ENCODE data around the gene PRKCE.
A peak's percentile ranks its signal among the peaks of the same experiment; 100 is the strongest.

The PRKCE gene

GRCh38 chr2:46170611-46171350, 519.3 kb downstream of the PRKCE start:
- Histone ChIP-seq H3K4ac (ENCODE audit: low read depth, low read length) (no peak overlapping the region), H3K79me2 (ENCODE audit: control insufficient read depth, insufficient read depth, low read length) (no peaks in the 10 kb centered on the region), H3K9ac (ENCODE audit: low read length) (no peak overlapping the region), H3K27ac (ENCODE audit: low read depth, low read length) (no peak overlapping the region), H2AK5ac (ENCODE audit: low read length) (no peak overlapping the region), H2BK120ac (ENCODE audit: low read depth, low read length) (no peak overlapping the region), H3K4me3 (ENCODE audit: low read length) (no peak overlapping the region), H4K8ac (ENCODE audit: low read depth, low read length) (no peak overlapping the region), H3K18ac (ENCODE audit: low read length) (no peak overlapping the region), H4K5ac (ENCODE audit: low read length) (no peak overlapping the region), H3K56ac (ENCODE audit: low read length) (no peak overlapping the region), H3K4me1 (ENCODE audit: control insufficient read depth, low read depth, low read length) (peaks cover 2% of the 10 kb centered on the region), H2BK15ac (replicated peaks; ENCODE audit: low read depth) (no peak overlapping the region), H3K4me2 (ENCODE audit: low read length) (no peak overlapping the region), H3K23ac (ENCODE audit: low read length) (no peak overlapping the region), H3K36me3 (ENCODE audit: control insufficient read depth, insufficient read depth, low read length) (no peaks in the 10 kb centered on the region), H3K79me1 (ENCODE audit: low read length) (no peaks in the 10 kb centered on the region), H2BK5ac (ENCODE audit: low read length) (no peak overlapping the region), H3K27me3 (ENCODE audit: insufficient read depth, low read length, poor library complexity) (no peaks in the 10 kb centered on the region)
- no CpG with 5 or more reads among the region's 9 CpGs for WGBS (ENCODE audit: extremely low coverage, insufficient coverage, low lambda C conversion rate)
- DNase-seq, result no peak

- Histone ChIP-seq H3K23ac (ENCODE audit: low read length) (no peak overlapping the region), H3K4me1 (ENCODE audit: control insufficient read depth, low read depth, low read length) (peaks cover 2% of the 10 kb centered on the region), H3K27ac (ENCODE audit: low read depth, low read length) (no peak overlapping the region), H2BK5ac (ENCODE audit: low read length) (no peak overlapping the region), H3K4ac (ENCODE audit: low read depth, low read length) (no peak overlapping the region), H3K18ac (ENCODE audit: low read length) (no peak overlapping the region), H3K4me2 (ENCODE audit: low read length) (no peak overlapping the region), H3K27me3 (ENCODE audit: insufficient read depth, low read length, poor library complexity) (no peaks in the 10 kb centered on the region), H2AK5ac (ENCODE audit: low read length) (no peak overlapping the region), H3K9ac (ENCODE audit: low read length) (no peak overlapping the region), H4K8ac (ENCODE audit: low read depth, low read length) (no peak overlapping the region), H3K79me2 (ENCODE audit: control insufficient read depth, insufficient read depth, low read length) (no peaks in the 10 kb centered on the region), H3K36me3 (ENCODE audit: control insufficient read depth, insufficient read depth, low read length) (no peaks in the 10 kb centered on the region), H4K5ac (ENCODE audit: low read length) (no peak overlapping the region), H2BK120ac (ENCODE audit: low read depth, low read length) (no peak overlapping the region), H2BK15ac (replicated peaks; ENCODE audit: low read depth) (no peak overlapping the region), H3K4me3 (ENCODE audit: low read length) (no peak overlapping the region), H3K56ac (ENCODE audit: low read length) (no peak overlapping the region), H3K79me1 (ENCODE audit: low read length) (no peaks in the 10 kb centered on the region)
- no CpG with 5 or more reads among the region's 9 CpGs for WGBS (ENCODE audit: extremely low coverage, insufficient coverage, low lambda C conversion rate)
- peak; percentile 36 for DNase-seq
These were observed 520.0 kb downstream of the PRKCE start for GRCh38 chr2:46171411-46171953.

GRCh38 chr2:46171996-46172546, 520.6 kb downstream of the PRKCE start:
- Histone ChIP-seq H2AK5ac (ENCODE audit: low read length) (no peak overlapping the region), H4K8ac (ENCODE audit: low read depth, low read length) (no peak overlapping the region), H3K18ac (ENCODE audit: low read length) (no peak overlapping the region), H4K5ac (ENCODE audit: low read length) (no peak overlapping the region), H3K56ac (ENCODE audit: low read length) (no peak overlapping the region), H2BK120ac (ENCODE audit: low read depth, low read length) (no peak overlapping the region), H3K9ac (ENCODE audit: low read length) (no peak overlapping the region), H2BK15ac (replicated peaks; ENCODE audit: low read depth) (no peak overlapping the region), H3K4me2 (ENCODE audit: low read length) (no peak overlapping the region), H3K27ac (ENCODE audit: low read depth, low read length) (no peak overlapping the region), H3K79me1 (ENCODE audit: low read length) (no peaks in the 10 kb centered on the region), H3K4me3 (ENCODE audit: low read length) (no peak overlapping the region), H3K4ac (ENCODE audit: low read depth, low read length) (no peak overlapping the region), H3K79me2 (ENCODE audit: control insufficient read depth, insufficient read depth, low read length) (no peaks in the 10 kb centered on the region), H2BK5ac (ENCODE audit: low read length) (no peak overlapping the region), H3K36me3 (ENCODE audit: control insufficient read depth, insufficient read depth, low read length) (no peaks in the 10 kb centered on the region), H3K23ac (ENCODE audit: low read length) (no peak overlapping the region), H3K27me3 (ENCODE audit: insufficient read depth, low read length, poor library complexity) (no peaks in the 10 kb centered on the region), H3K4me1 (ENCODE audit: control insufficient read depth, low read depth, low read length) (peaks cover 2% of the 10 kb centered on the region)
- no CpG with 5 or more reads among the region's 14 CpGs for WGBS (ENCODE audit: extremely low coverage, insufficient coverage, low lambda C conversion rate)
- no peak for DNase-seq

- Histone ChIP-seq H3K4me2 (ENCODE audit: low read length) (no peak overlapping the region), H4K5ac (ENCODE audit: low read length) (no peak overlapping the region), H3K4me1 (ENCODE audit: control insufficient read depth, low read depth, low read length) (peaks cover 2% of the 10 kb centered on the region), H4K8ac (ENCODE audit: low read depth, low read length) (no peak overlapping the region), H3K23ac (ENCODE audit: low read length) (no peak overlapping the region), H2BK15ac (replicated peaks; ENCODE audit: low read depth) (no peak overlapping the region), H3K79me1 (ENCODE audit: low read length) (no peaks in the 10 kb centered on the region), H3K9ac (ENCODE audit: low read length) (no peak overlapping the region), H3K79me2 (ENCODE audit: control insufficient read depth, insufficient read depth, low read length) (no peaks in the 10 kb centered on the region), H3K4ac (ENCODE audit: low read depth, low read length) (no peak overlapping the region), H3K56ac (ENCODE audit: low read length) (no peak overlapping the region), H3K27me3 (ENCODE audit: insufficient read depth, low read length, poor library complexity) (no peaks in the 10 kb centered on the region), H3K18ac (ENCODE audit: low read length) (no peak overlapping the region), H3K36me3 (ENCODE audit: control insufficient read depth, insufficient read depth, low read length) (no peaks in the 10 kb centered on the region), H3K4me3 (ENCODE audit: low read length) (no peak overlapping the region), H2BK5ac (ENCODE audit: low read length) (no peak overlapping the region), H2BK120ac (ENCODE audit: low read depth, low read length) (no peak overlapping the region), H2AK5ac (ENCODE audit: low read length) (no peak overlapping the region), H3K27ac (ENCODE audit: low read depth, low read length) (no peak overlapping the region)
- no CpG with 5 or more reads among the region's 4 CpGs for WGBS (ENCODE audit: extremely low coverage, insufficient coverage, low lambda C conversion rate)
- no peak for DNase-seq
These were observed 521.6 kb downstream of the PRKCE start for GRCh38 chr2:46173030-46173429.

- Histone ChIP-seq H2BK15ac (replicated peaks; ENCODE audit: low read depth) (no peak overlapping the region), H4K5ac (ENCODE audit: low read length) (no peak overlapping the region), H3K4me1 (ENCODE audit: control insufficient read depth, low read depth, low read length) (peaks cover 2% of the 10 kb centered on the region), H3K4ac (ENCODE audit: low read depth, low read length) (no peak overlapping the region), H3K79me1 (ENCODE audit: low read length) (no peaks in the 10 kb centered on the region), H3K56ac (ENCODE audit: low read length) (no peak overlapping the region), H3K36me3 (ENCODE audit: control insufficient read depth, insufficient read depth, low read length) (no peaks in the 10 kb centered on the region), H3K18ac (ENCODE audit: low read length) (no peak overlapping the region), H3K23ac (ENCODE audit: low read length) (no peak overlapping the region), H2BK120ac (ENCODE audit: low read depth, low read length) (no peak overlapping the region), H2AK5ac (ENCODE audit: low read length) (no peak overlapping the region), H3K27ac (ENCODE audit: low read depth, low read length) (no peak overlapping the region), H3K9ac (ENCODE audit: low read length) (no peak overlapping the region), H2BK5ac (ENCODE audit: low read length) (no peak overlapping the region), H3K4me3 (ENCODE audit: low read length) (no peak overlapping the region), H3K4me2 (ENCODE audit: low read length) (no peak overlapping the region), H3K27me3 (ENCODE audit: insufficient read depth, low read length, poor library complexity) (no peaks in the 10 kb centered on the region), H4K8ac (ENCODE audit: low read depth, low read length) (no peak overlapping the region), H3K79me2 (ENCODE audit: control insufficient read depth, insufficient read depth, low read length) (no peaks in the 10 kb centered on the region)
- WGBS (ENCODE audit: extremely low coverage, insufficient coverage, low lambda C conversion rate), result no CpG with 5 or more reads among the region's 7 CpGs
- no peak for DNase-seq
These were observed 522.3 kb downstream of the PRKCE start for GRCh38 chr2:46173636-46174250.
